Measurements from ENCODE around the gene MNAT1. TPM values are rescaled to one million over a fixed set of nuclear protein-coding genes. Genes with fewer than 3 reads are reported as not detected.

MNAT1 gene
- total and polyA plus RNA-seq, 2 experiments from 2014 or later: 22.2 to 55.2 TPM

GRCh38 chr14:60998617-60999016, 264.1 kb downstream of the MNAT1 start:
- DNase-seq (ENCODE audit: low read depth in 1 of 2, low spot score in 1 of 2): no peak
- TF ChIP-seq CTCF (IDR thresholded peaks at IDR 0.05; ENCODE audit: low read depth, low read length): no peak
- Histone ChIP-seq H3K9me3 (ENCODE audit: low read depth) (no peaks in the 10 kb centered on the region), H3K27me3 (no peaks in the 10 kb centered on the region), H3K27ac (no peak overlapping the region), H3K36me3 (no peaks in the 10 kb centered on the region), H3K4me1 (ENCODE audit: low read depth) (no peaks in the 10 kb centered on the region), H3K4me3 (no peak overlapping the region)

- Histone ChIP-seq H3K27me3 (no peaks in the 10 kb centered on the region), H3K9me3 (ENCODE audit: low read depth) (no peaks in the 10 kb centered on the region), H3K36me3 (no peaks in the 10 kb centered on the region), H3K4me3 (no peak overlapping the region), H3K4me1 (ENCODE audit: low read depth) (no peaks in the 10 kb centered on the region), H3K27ac (no peak overlapping the region)
- no peak for DNase-seq (ENCODE audit: low read depth in 1 of 2, low spot score in 1 of 2)
- TF ChIP-seq CTCF (IDR thresholded peaks at IDR 0.05; ENCODE audit: low read depth, low read length): no peak
Measured at GRCh38 chr14:60999536-60999935, 265.0 kb downstream of the MNAT1 start.

- peak in 1 of 2 donors; percentile 50 for DNase-seq (ENCODE audit: low read depth in 1 of 2, low spot score in 1 of 2)
- no peaks in the 10 kb centered on the region for H3K9me3 ChIP-seq (ENCODE audit: low read depth)
Measured at GRCh38 chr14:61003571-61003970, 269.0 kb downstream of the MNAT1 start.

GRCh38 chr14:61019537-61019936, 285.0 kb downstream of the MNAT1 start:
- H3K27ac ChIP-seq: no peak overlapping the region
- no peak overlapping the region for H3K4me3 ChIP-seq
- no peaks in the 10 kb centered on the region for H3K27me3 ChIP-seq
- H3K9me3 ChIP-seq (ENCODE audit: low read depth): no peaks in the 10 kb centered on the region
- no peak for DNase-seq (ENCODE audit: low read depth in 1 of 2, low spot score in 1 of 2)
- TF ChIP-seq CTCF (IDR thresholded peaks at IDR 0.05; ENCODE audit: low read depth, low read length): no peak
- peaks cover 16% of the 10 kb centered on the region for H3K4me1 ChIP-seq (ENCODE audit: low read depth)
- H3K36me3 ChIP-seq: no peaks in the 10 kb centered on the region

More at GRCh38 chr14:61003571-61003970, 269.0 kb downstream of the MNAT1 start:
- no peaks in the 10 kb centered on the region for H3K27me3 ChIP-seq
- H3K4me1 ChIP-seq (ENCODE audit: low read depth): no peaks in the 10 kb centered on the region
- no peak overlapping the region for H3K27ac ChIP-seq
- no peak for TF ChIP-seq CTCF (IDR thresholded peaks at IDR 0.05; ENCODE audit: low read depth, low read length)
- no peak overlapping the region for H3K4me3 ChIP-seq
- no peaks in the 10 kb centered on the region for H3K36me3 ChIP-seq

Other genes with a start within 250 kb of the MNAT1 start
- 0.56 and 2.2 TPM in 2 replicates for gene C14orf39, start 248.7 kb upstream of the MNAT1 start, total RNA-seq
- 1.5 and 4.2 TPM in 2 replicates for gene C14orf39, start 248.7 kb upstream of the MNAT1 start, polyA plus RNA-seq
- gene SIX6, start 225.6 kb upstream of the MNAT1 start, total RNA-seq: not detected in 2 replicates
- gene SIX6, start 225.6 kb upstream of the MNAT1 start, polyA plus RNA-seq: not detected in 2 replicates
- 0.12 and 1.8 TPM in 2 replicates for gene SIX1, start 85.3 kb upstream of the MNAT1 start, total RNA-seq
- gene SIX1, start 85.3 kb upstream of the MNAT1 start, polyA plus RNA-seq: 0.06 and 0.46 TPM in 2 replicates
- 11.7 and 25.0 TPM in 2 replicates for gene SIX4, start 10.4 kb upstream of the MNAT1 start, total RNA-seq
- gene SIX4, start 10.4 kb upstream of the MNAT1 start, polyA plus RNA-seq: 3.4 and 4.2 TPM in 2 replicates
- gene TRMT5, start 246.3 kb downstream of the MNAT1 start, total RNA-seq: 6.9 and 7.6 TPM in 2 replicates
- 6.5 and 8.9 TPM in 2 replicates for gene TRMT5, start 246.3 kb downstream of the MNAT1 start, polyA plus RNA-seq
- 4.5 and 15.1 TPM in 2 replicates for gene SLC38A6, start 246.5 kb downstream of the MNAT1 start, total RNA-seq
- 5.3 and 5.7 TPM in 2 replicates for gene SLC38A6, start 246.5 kb downstream of the MNAT1 start, polyA plus RNA-seq